Measurements from ENCODE around the gene UROD. TPM values are rescaled to one million over a fixed set of nuclear protein-coding genes. Genes with fewer than 3 reads are reported as not detected.

Gene UROD
- total RNA-seq, 1 experiment from 2014 or later = 92.2 TPM

GRCh38 chr1:44973645-44974044, 38.4 kb upstream of the UROD start:
- no peaks in the 10 kb centered on the region for H3K79me1 ChIP-seq (ENCODE audit: insufficient read depth, low read depth, low read length, poor library complexity, severe bottlenecking)
- Mint-ChIP-seq H3K4me1 (no peaks in the 10 kb centered on the region), H3K9me3 (peaks cover 2 to 13% of the 10 kb centered on the region in 2 experiments; a peak in 2 of 5 replicates), H3K27ac (no peak overlapping the region), H3K27me3 (ENCODE audit: low read depth) (no peaks in the 10 kb centered on the region), H3K36me3 (ENCODE audit: insufficient read depth in 1 of 3, low read depth in 3 of 3) (peaks cover 30 to 35% (median 35%) of the 10 kb centered on the region in 3 experiments), H3K4me3 (no peak overlapping the region)
- H4K5ac ChIP-seq (ENCODE audit: insufficient read length, low read depth, low read length) = no peak overlapping the region
- WGBS (ENCODE audit: extremely low coverage, insufficient read length, low lambda C conversion rate) = no CpG with 5 or more reads among the region's 1 CpG
- no peak overlapping the region for H2BK15ac ChIP-seq (ENCODE audit: low read depth, low read length)
- H3K4ac ChIP-seq (ENCODE audit: low read depth, low read length) = no peak overlapping the region
- H2AFZ ChIP-seq (ENCODE audit: low read length) = no peak overlapping the region
- DNase-seq = no peak
- TF ChIP-seq, protein P1, sequence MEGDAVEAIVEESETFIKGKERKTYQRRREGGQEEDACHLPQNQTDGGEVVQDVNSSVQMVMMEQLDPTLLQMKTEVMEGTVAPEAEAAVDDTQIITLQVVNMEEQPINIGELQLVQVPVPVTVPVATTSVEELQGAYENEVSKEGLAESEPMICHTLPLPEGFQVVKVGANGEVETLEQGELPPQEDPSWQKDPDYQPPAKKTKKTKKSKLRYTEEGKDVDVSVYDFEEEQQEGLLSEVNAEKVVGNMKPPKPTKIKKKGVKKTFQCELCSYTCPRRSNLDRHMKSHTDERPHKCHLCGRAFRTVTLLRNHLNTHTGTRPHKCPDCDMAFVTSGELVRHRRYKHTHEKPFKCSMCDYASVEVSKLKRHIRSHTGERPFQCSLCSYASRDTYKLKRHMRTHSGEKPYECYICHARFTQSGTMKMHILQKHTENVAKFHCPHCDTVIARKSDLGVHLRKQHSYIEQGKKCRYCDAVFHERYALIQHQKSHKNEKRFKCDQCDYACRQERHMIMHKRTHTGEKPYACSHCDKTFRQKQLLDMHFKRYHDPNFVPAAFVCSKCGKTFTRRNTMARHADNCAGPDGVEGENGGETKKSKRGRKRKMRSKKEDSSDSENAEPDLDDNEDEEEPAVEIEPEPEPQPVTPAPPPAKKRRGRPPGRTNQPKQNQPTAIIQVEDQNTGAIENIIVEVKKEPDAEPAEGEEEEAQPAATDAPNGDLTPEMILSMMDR (conservative IDR thresholded peaks at IDR 0.05) = no peak
- no peak overlapping the region for H2BK120ac ChIP-seq (ENCODE audit: low read depth, low read length, poor library complexity, severe bottlenecking)
- H3K14ac ChIP-seq (ENCODE audit: insufficient read depth, low read length) = no peak overlapping the region
- H4K91ac ChIP-seq (ENCODE audit: insufficient read length, low read depth, low read length) = no peak overlapping the region
- H3K9ac ChIP-seq (ENCODE audit: extremely low read depth, insufficient read length, low read length) = no peak overlapping the region
- H3K56ac ChIP-seq (ENCODE audit: insufficient read length, low read depth, low read length) = no peak overlapping the region
- H3K23me2 ChIP-seq (ENCODE audit: insufficient read length, low read depth, low read length, poor library complexity, severe bottlenecking) = no peaks in the 10 kb centered on the region
- no peak overlapping the region for H2BK12ac ChIP-seq (ENCODE audit: insufficient read length, low read depth, low read length)
- no peak overlapping the region for H2BK5ac ChIP-seq (ENCODE audit: insufficient read length, low read length)
- no peak overlapping the region for H3T11ph ChIP-seq (ENCODE audit: low read length)
- H3K27me3 ChIP-seq (ENCODE audit: insufficient read depth, low read length) = no peaks in the 10 kb centered on the region
- no peaks in the 10 kb centered on the region for H4K20me1 ChIP-seq (ENCODE audit: control insufficient read depth, insufficient read depth, insufficient read length)
- H2BK20ac ChIP-seq (ENCODE audit: low read depth, low read length, poor library complexity, severe bottlenecking) = no peak overlapping the region
- no peak overlapping the region for H3K18ac ChIP-seq (ENCODE audit: insufficient read length, low read depth, low read length)
- no peaks in the 10 kb centered on the region for H3K9me3 ChIP-seq (ENCODE audit: control insufficient read depth, low read depth, low read length)
- no peak overlapping the region for H3K27ac ChIP-seq (ENCODE audit: insufficient read length, low read depth, low read length)
- H3K23ac ChIP-seq (ENCODE audit: insufficient read length, low read depth, low read length) = no peak overlapping the region
- no peak overlapping the region for H3K4me2 ChIP-seq (ENCODE audit: insufficient read depth, insufficient read length, low read length)
- H3K79me2 ChIP-seq (ENCODE audit: insufficient read depth, low read length) = no peaks in the 10 kb centered on the region
- no peaks in the 10 kb centered on the region for H3K4me1 ChIP-seq (ENCODE audit: insufficient read depth, low read length)
- no peak overlapping the region for H2AK5ac ChIP-seq (ENCODE audit: insufficient read length, low read length)
- H4K8ac ChIP-seq (replicated peaks; ENCODE audit: insufficient read length, low read depth, low read length) = no peak overlapping the region

Measured in H9 (cell line).